Thyroid gland (tissue), 4 donors: Measurements from ENCODE around the gene CREBBP.

Experiments
- POLR2A ChIP-seq, 2 donors: fragments of 450-650 bp; IDR thresholded peaks; one replicate each; pipeline ENCODE4 v1.6.1; 2017; ENCODE audit warnings: antibody characterized with exemption in 2 of 2, mild to moderate bottlenecking in 2 of 2, moderate library complexity in 1 of 2
- TF ChIP-seq, protein P1 (sequence below), 6 experiments: fragments of 200-600 bp in 3 of 6; fragments of 450-650 bp in 3 of 6; sonication (generic) in 3 of 6; IDR thresholded peaks; one replicate each; pipeline ENCODE4 v1.5.1; 2016 to 2019; ENCODE audit warnings: antibody characterized with exemption in 6 of 6, mild to moderate bottlenecking in 2 of 6, inconsistent platforms in 1 of 6, moderate library complexity in 1 of 6

- no peak for TF ChIP-seq POLR2A (IDR thresholded peaks at IDR 0.05)
- TF ChIP-seq, protein P1, sequence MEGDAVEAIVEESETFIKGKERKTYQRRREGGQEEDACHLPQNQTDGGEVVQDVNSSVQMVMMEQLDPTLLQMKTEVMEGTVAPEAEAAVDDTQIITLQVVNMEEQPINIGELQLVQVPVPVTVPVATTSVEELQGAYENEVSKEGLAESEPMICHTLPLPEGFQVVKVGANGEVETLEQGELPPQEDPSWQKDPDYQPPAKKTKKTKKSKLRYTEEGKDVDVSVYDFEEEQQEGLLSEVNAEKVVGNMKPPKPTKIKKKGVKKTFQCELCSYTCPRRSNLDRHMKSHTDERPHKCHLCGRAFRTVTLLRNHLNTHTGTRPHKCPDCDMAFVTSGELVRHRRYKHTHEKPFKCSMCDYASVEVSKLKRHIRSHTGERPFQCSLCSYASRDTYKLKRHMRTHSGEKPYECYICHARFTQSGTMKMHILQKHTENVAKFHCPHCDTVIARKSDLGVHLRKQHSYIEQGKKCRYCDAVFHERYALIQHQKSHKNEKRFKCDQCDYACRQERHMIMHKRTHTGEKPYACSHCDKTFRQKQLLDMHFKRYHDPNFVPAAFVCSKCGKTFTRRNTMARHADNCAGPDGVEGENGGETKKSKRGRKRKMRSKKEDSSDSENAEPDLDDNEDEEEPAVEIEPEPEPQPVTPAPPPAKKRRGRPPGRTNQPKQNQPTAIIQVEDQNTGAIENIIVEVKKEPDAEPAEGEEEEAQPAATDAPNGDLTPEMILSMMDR (IDR thresholded peaks at IDR 0.05) = no peak
Measured at GRCh38 chr16:3838600-3839401, 41.7 kb downstream of the CREBBP start.
